ENCODE results near the gene HOXB5. TPM values are rescaled to one million over a fixed set of nuclear protein-coding genes. Genes with fewer than 3 reads are reported as not detected.

HOXB5 gene
- total and polyA plus RNA-seq, 2 donors (not counting 1 experiment from before 2014, with no cell fraction given) = not detected

- ATAC-seq (ENCODE audit: low read depth) (no peak), DNase-seq (no peak)
- POLR2A ChIA-PET = no interaction called here
- CTCF ChIA-PET = no interaction called here
- Histone ChIP-seq H3K4me1 (ENCODE audit: control insufficient read depth in 2 of 2, insufficient read depth in 2 of 2, low read length in 2 of 2) (peaks cover 13 to 14% of the 10 kb centered on the region in 2 donors), H3K4me2 (replicated peaks; ENCODE audit: low read depth, low read length, poor library complexity, severe bottlenecking) (no peak overlapping the region), H3K27me3 (replicated peaks in 1 of 4; ENCODE audit: control extremely low read depth in 1 of 4, control insufficient read depth in 3 of 4, insufficient read depth in 4 of 4, low read length in 3 of 4) (peaks cover 0 to 28% (median 8%) of the 10 kb centered on the region in 4 experiments), H3K9ac (ENCODE audit: low read length) (no peak overlapping the region), H2AFZ (ENCODE audit: insufficient read depth, low read depth, low read length, poor library complexity, severe bottlenecking) (no peak overlapping the region), H3K27ac (ENCODE audit: low read length in 2 of 2) (no peak overlapping the region), H3K4me3 (ENCODE audit: control extremely low read depth in 1 of 5, extremely low read depth in 1 of 5, insufficient read depth in 1 of 5, low read depth in 2 of 5, low read length in 4 of 5) (no peak overlapping the region), H4K20me1 (ENCODE audit: control insufficient read depth, insufficient read depth, low read length, poor library complexity, severe bottlenecking) (no peaks in the 10 kb centered on the region), H3K79me2 (ENCODE audit: control insufficient read depth, insufficient read depth, low read length) (no peaks in the 10 kb centered on the region), H3K36me3 (replicated peaks in 1 of 2; ENCODE audit: control extremely low read depth in 1 of 2, control insufficient read depth in 1 of 2, extremely low read depth in 1 of 2, insufficient read depth in 2 of 2, low read length in 1 of 2) (no peaks in the 10 kb centered on the region), H3K9me3 (ENCODE audit: control extremely low read depth in 1 of 3, control insufficient read depth in 2 of 3, insufficient read depth in 1 of 3, low read length in 2 of 3) (peaks cover 0 to 8% (median 0%) of the 10 kb centered on the region in 3 donors)
- no peak overlapping the region for H3K27ac Mint-ChIP-seq
- 98% methylated on average over 42 of the region's 70 CpGs for WGBS (ENCODE audit: insufficient coverage)
- peaks cover 32% of the 10 kb centered on the region for H3K27me3 Mint-ChIP-seq
- intact Hi-C loops (cut with micrococcal nuclease) = no loop called here
- H3K4me3 Mint-ChIP-seq = no peak overlapping the region
- H3K9me3 Mint-ChIP-seq (ENCODE audit: insufficient read depth) = no peaks in the 10 kb centered on the region
- no peak for TF ChIP-seq EZH2 (IDR thresholded peaks at IDR 0.05; ENCODE audit: borderline replicate concordance, insufficient read depth, low read depth, low read length, poor library complexity, severe bottlenecking)
- no peak for TF ChIP-seq CTCF (IDR thresholded peaks at IDR 0.05)
- H3K4me1 Mint-ChIP-seq = peaks cover 6% of the 10 kb centered on the region
These were observed 42.9 kb downstream of the HOXB5 start for GRCh38 chr17:48550502-48551213.

DNA sequence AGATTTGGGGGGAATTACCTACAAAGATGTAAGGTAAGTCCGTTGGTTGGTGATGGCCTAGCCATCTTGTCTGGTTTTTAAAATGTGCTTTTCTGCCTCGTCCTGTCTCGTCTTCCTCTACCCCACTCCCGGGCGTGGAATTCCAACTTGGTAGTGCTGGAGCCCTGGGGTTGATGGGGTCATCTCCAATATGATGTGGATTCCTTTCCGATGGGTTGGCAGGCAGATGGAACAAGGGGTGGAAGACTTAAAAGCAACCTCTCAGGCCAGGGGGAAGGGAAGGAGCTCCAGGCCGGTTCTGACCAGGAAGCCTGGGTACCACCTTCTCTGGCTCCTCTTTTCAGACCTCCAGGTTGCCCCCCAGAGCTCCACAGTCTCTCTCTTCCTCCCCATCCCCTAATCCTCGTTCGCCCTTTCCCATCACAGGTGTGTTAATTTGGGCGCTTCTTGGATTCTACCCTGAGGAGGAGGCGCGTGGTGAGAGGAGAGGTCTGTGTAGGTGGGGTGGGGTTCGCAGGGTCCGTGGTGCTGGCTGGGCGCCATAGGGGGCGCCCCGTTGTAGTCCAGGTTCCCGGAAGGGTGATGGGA is 43.6 kb downstream of the HOXB5 start:
- no peak overlapping the region for H3K4me3 Mint-ChIP-seq
- no peak for TF ChIP-seq EZH2 (IDR thresholded peaks at IDR 0.05; ENCODE audit: borderline replicate concordance, insufficient read depth, low read depth, low read length, poor library complexity, severe bottlenecking)
- TF ChIP-seq CTCF (IDR thresholded peaks at IDR 0.05) = no peak
- Histone ChIP-seq H3K9ac (ENCODE audit: low read length) (no peak overlapping the region), H3K4me2 (replicated peaks; ENCODE audit: low read depth, low read length, poor library complexity, severe bottlenecking) (no peak overlapping the region), H4K20me1 (ENCODE audit: control insufficient read depth, insufficient read depth, low read length, poor library complexity, severe bottlenecking) (no peaks in the 10 kb centered on the region), H3K27ac (ENCODE audit: low read length in 2 of 2) (no peak overlapping the region), H3K36me3 (replicated peaks in 1 of 2; ENCODE audit: control extremely low read depth in 1 of 2, control insufficient read depth in 1 of 2, extremely low read depth in 1 of 2, insufficient read depth in 2 of 2, low read length in 1 of 2) (no peaks in the 10 kb centered on the region), H3K4me3 (ENCODE audit: control extremely low read depth in 1 of 5, extremely low read depth in 1 of 5, insufficient read depth in 1 of 5, low read depth in 2 of 5, low read length in 4 of 5) (no peak overlapping the region), H3K9me3 (ENCODE audit: control extremely low read depth in 1 of 3, control insufficient read depth in 2 of 3, insufficient read depth in 1 of 3, low read length in 2 of 3) (peaks cover 0 to 8% (median 0%) of the 10 kb centered on the region in 3 donors), H3K4me1 (ENCODE audit: control insufficient read depth in 2 of 2, insufficient read depth in 2 of 2, low read length in 2 of 2) (peaks cover 13 to 15% of the 10 kb centered on the region in 2 donors), H2AFZ (ENCODE audit: insufficient read depth, low read depth, low read length, poor library complexity, severe bottlenecking) (no peak overlapping the region), H3K79me2 (ENCODE audit: control insufficient read depth, insufficient read depth, low read length) (no peaks in the 10 kb centered on the region), H3K27me3 (replicated peaks in 1 of 4; ENCODE audit: control extremely low read depth in 1 of 4, control insufficient read depth in 3 of 4, insufficient read depth in 4 of 4, low read length in 3 of 4) (peaks cover 0 to 33% (median 12%) of the 10 kb centered on the region in 4 experiments)
- H3K4me1 Mint-ChIP-seq = peaks cover 4% of the 10 kb centered on the region
- intact Hi-C loops (cut with micrococcal nuclease) = loop anchor here (10.0 kb wide), 1 partner anchor 55 kb away; no protein-coding TSS in a partner anchor
- DNase-seq (no peak), ATAC-seq (ENCODE audit: low read depth) (no peak)
- H3K27ac Mint-ChIP-seq = no peak overlapping the region
- H3K9me3 Mint-ChIP-seq (ENCODE audit: insufficient read depth) = no peaks in the 10 kb centered on the region
- H3K27me3 Mint-ChIP-seq = peaks cover 33% of the 10 kb centered on the region
- POLR2A ChIA-PET = interaction anchor here (0.7 kb wide), 1 partner anchor 442 kb away, joined by 4 read pairs; no protein-coding TSS in a partner anchor
- 95% methylated on average over 11 of the region's 18 CpGs for WGBS (ENCODE audit: insufficient coverage)
- CTCF ChIA-PET = no interaction called here
